Measurements from ENCODE around the gene PIP4K2C.

- no peak for TF ChIP-seq CHD1 (IDR thresholded peaks at IDR 0.05; ENCODE audit: low read depth, low read length)
- TF ChIP-seq POLR2A (IDR thresholded peaks at IDR 0.05; ENCODE audit: low read depth, low read length): no peak
- no peak for TF ChIP-seq RAD21 (IDR thresholded peaks at IDR 0.05; ENCODE audit: low read length)
- TF ChIP-seq CEBPB (IDR thresholded peaks at IDR 0.05; ENCODE audit: low read depth, low read length): no peak
These were observed 25.6 kb downstream of the PIP4K2C start for GRCh38 chr12:57616383-57617101.

Measured in IMR-90 (cell line).